K562 (cell line): ENCODE data around the gene CCDC187. TPM values are rescaled to one million over a fixed set of nuclear protein-coding genes. Genes with fewer than 3 reads are reported as not detected.

Source experiments
- CBX1 ChIP-seq: sonication (generic); IDR thresholded peaks from 2 replicates; pipeline ENCODE4 v1.6.1; 2016; ENCODE audit warnings: antibody characterized with exemption, low read depth, mild to moderate bottlenecking
- CTCFL ChIP-seq: IDR thresholded peaks from 2 replicates; pipeline ENCODE4 v1.6.1; 2011; ENCODE audit warnings: borderline replicate concordance, low read depth, mild to moderate bottlenecking, moderate library complexity, low read length; ENCODE audit not compliant: insufficient read depth, poor library complexity, severe bottlenecking
- DACH1 ChIP-seq: fragments of 450-650 bp; IDR thresholded peaks from 2 replicates; pipeline ENCODE4 v1.6.1; 2018; ENCODE audit not compliant: partially characterized antibody
- NRF1 ChIP-seq, 2 experiments: fragments of 450-650 bp; IDR thresholded peaks in 1 of 2; conservative IDR thresholded peaks in 1 of 2; 2 replicates each; pipeline ENCODE4 v1.6.1; 2014; ENCODE audit warnings: mild to moderate bottlenecking in 2 of 2
- PHF8 ChIP-seq: fragments of 200-600 bp; sonication (generic); IDR thresholded peaks from 2 replicates; pipeline ENCODE4 v1.6.1; 2012; ENCODE audit warnings: mixed run types, mild to moderate bottlenecking, inconsistent platforms, low read length, moderate library complexity, borderline replicate concordance
- RAD21 ChIP-seq, 2 experiments: fragments of 250-450 bp in 1 of 2; fragments of 450-650 bp in 1 of 2; sonication (Bioruptor Pico) in 1 of 2; formaldehyde crosslinking in 1 of 2; IDR thresholded peaks in 1 of 2; conservative IDR thresholded peaks in 1 of 2; 2 replicates each; pipeline versions ENCODE4 v1.4.0 to v1.8.0; 2020 to 2022; ENCODE audit warnings: mild to moderate bottlenecking in 2 of 2, moderate library complexity in 1 of 2
- REST ChIP-seq, 2 experiments: fragments of 450-650 bp; formaldehyde crosslinking in 1 of 2; IDR thresholded peaks; 2 replicates each; pipeline versions ENCODE4 v1.4.0 to v1.6.1; 2014 to 2020; ENCODE audit warnings: mild to moderate bottlenecking in 2 of 2, borderline replicate concordance in 1 of 2, low read depth in 1 of 2
- SP1 ChIP-seq: sonication (generic); formaldehyde crosslinking; IDR thresholded peaks from 2 replicates; pipeline ENCODE4 v1.8.1; 2022; ENCODE audit warnings: mild to moderate bottlenecking, missing genetic modification reagents
- ZFX ChIP-seq: sonication (generic); formaldehyde crosslinking; IDR thresholded peaks from 2 replicates; pipeline ENCODE4 v1.8.0; 2022; ENCODE audit warnings: mild to moderate bottlenecking, missing genetic modification reagents, moderate library complexity
- ZNF165 ChIP-seq: fragments of 250-450 bp; sonication (Bioruptor Pico); IDR thresholded peaks from 2 replicates; pipeline ENCODE4 v1.4.0; 2020; ENCODE audit warnings: borderline replicate concordance
- ZNF395 ChIP-seq: fragments of 200-800 bp; sonication (Bioruptor generic); IDR thresholded peaks from 2 replicates; pipeline ENCODE4 v1.6.1; 2017; ENCODE audit warnings: missing genetic modification characterization, missing compliant biosample characterization
- polyA plus RNA-seq, 8 experiments: library from polyadenylated mRNA; depleted of rRNA in 4 of 8; stranded (reverse) in 5 of 8; unstranded in 3 of 8; fragments of >200 nt; fragmentation: Nextera tagmentation in 2 of 8; fragmentation: Illumina TruSeq in 1 of 8; extraction: Ambion mirVana in 2 of 8; extraction: Trizol in 1 of 8; gene quantifications; 2 replicates each; pipeline versions ENCODE4 v1.2.1 to v1.2.3, GENCODE V29; 2011 to 2014; ENCODE audit warnings: inconsistent platforms in 1 of 8, missing spikeins in 1 of 8
- total RNA-seq, 7 experiments: library from RNA; depleted of rRNA in 6 of 7; stranded (reverse); fragments of >200 nt in 6 of 7; fragmentation: Illumina TruSeq in 2 of 7; extraction: Trizol in 2 of 7; gene quantifications; 2 replicates each; pipeline versions ENCODE4 v1.2.1 to v1.2.3, GENCODE V29; 2011 to 2021; ENCODE audit warnings: low replicate concordance in 1 of 7
- TF ChIP-seq, protein P1 (sequence below): fragments of 450-650 bp; formaldehyde crosslinking; IDR thresholded peaks from 2 replicates; pipeline ENCODE4 v1.4.0; 2020; ENCODE audit warnings: mild to moderate bottlenecking, moderate library complexity

Gene CCDC187
- total and polyA plus RNA-seq, 9 of the 15 experiments (the other 6 are each of a cell fraction or from before 2014, with no cell fraction given): not detected

DNA sequence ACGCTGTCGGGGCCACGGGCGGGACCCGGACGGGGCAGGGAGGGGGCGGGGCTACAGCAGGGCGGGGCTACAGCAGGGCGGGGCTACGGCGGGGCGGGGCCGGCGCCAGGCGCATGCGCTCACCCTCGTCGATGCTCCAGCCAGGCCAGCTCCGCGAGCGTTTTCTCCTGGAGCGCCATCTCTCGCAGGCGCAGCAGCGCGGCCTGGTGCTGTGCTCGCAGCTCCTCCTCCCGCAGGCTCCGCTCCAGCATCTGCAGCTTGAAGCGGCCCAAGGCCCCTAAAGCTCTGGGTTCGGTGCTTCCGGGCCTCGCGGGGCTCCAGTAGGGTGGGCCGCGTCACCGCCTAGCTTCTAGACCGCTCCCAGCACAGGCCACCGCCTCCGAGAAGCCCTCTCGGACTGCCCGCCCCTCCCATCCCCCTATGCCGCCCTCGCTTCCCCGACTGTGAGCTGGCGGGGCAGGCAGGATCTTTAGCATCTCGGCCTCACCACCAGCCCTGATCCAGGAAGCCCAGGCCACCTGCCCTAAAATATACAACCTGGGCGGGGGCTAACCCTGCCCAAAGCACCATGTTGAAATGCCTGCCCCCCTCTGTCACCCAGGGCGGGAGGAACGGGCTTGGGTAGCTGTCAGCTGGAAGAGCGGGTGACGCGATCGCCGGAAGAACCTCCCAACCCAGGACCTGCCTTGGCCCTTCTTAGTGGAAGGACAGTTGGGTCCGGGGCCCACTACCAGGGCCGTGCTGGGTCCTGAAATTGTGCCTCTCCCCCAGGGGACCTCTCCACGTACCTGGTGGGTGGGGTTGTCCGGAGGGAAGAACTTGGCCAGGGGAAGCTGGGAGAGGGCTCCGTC, 36.4 kb downstream of the CCDC187 start (continued):
- TF ChIP-seq REST (IDR thresholded peaks at IDR 0.05; ENCODE audit: borderline replicate concordance) (peak; percentile 44; the same call in 1 of the 2 replicates), REST (CRISPR knock-in tag; IDR thresholded peaks at IDR 0.05; ENCODE audit: low read depth) (no peak), ZNF165 (CRISPR knock-in tag) (no peak), ZNF395 (no peak), CBX1 (no peak), PHF8 (peak; percentile 47; the same call in 1 of the 2 replicates), DACH1 (peak; percentile 12), NRF1 (conservative IDR thresholded peaks at IDR 0.05 in 1 of 2, IDR thresholded peaks at IDR 0.05 in 1 of 2) (peak; percentile 86 to 88), SP1 (CRISPR knock-in tag) (no peak; the same call in 1 of the 2 replicates), CTCFL (no peak), RAD21 (CRISPR knock-in tag; conservative IDR thresholded peaks at IDR 0.05 in 1 of 2, IDR thresholded peaks at IDR 0.05 in 1 of 2) (peak; percentile 40 to 72), ZFX (CRISPR knock-in tag) (no peak)
- TF ChIP-seq, protein P1, sequence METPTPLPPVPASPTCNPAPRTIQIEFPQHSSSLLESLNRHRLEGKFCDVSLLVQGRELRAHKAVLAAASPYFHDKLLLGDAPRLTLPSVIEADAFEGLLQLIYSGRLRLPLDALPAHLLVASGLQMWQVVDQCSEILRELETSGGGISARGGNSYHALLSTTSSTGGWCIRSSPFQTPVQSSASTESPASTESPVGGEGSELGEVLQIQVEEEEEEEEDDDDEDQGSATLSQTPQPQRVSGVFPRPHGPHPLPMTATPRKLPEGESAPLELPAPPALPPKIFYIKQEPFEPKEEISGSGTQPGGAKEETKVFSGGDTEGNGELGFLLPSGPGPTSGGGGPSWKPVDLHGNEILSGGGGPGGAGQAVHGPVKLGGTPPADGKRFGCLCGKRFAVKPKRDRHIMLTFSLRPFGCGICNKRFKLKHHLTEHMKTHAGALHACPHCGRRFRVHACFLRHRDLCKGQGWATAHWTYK (CRISPR knock-in tag): no peak
